ENCODE data around the gene ABHD10.
"Not testable (repeated sequence)": the region's sequence is repeated elsewhere in the genome, so short reads cannot be mapped to it uniquely, and the experiment has no call there.

ABHD10 gene

DNA sequence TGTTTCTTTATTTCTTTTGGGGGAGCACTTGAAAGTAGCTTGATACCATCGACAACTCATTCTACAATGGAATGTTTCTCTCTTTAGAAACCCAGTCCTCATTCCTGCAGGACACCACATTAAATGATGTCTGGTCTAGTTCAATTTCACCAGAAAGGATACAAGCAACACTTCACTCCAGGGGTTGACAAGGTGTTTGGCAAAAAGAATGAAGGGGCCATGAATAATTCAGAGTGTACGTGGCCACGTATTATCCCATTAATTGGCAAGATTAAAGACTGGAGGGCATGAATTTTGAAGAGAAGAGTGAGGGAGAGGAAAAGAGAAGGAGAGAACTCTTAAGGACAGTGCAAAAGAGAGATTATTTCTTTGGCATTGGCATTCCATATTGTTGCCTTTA, 56.4 kb downstream of the ABHD10 start:
- DNase-seq, result no peak

DNA sequence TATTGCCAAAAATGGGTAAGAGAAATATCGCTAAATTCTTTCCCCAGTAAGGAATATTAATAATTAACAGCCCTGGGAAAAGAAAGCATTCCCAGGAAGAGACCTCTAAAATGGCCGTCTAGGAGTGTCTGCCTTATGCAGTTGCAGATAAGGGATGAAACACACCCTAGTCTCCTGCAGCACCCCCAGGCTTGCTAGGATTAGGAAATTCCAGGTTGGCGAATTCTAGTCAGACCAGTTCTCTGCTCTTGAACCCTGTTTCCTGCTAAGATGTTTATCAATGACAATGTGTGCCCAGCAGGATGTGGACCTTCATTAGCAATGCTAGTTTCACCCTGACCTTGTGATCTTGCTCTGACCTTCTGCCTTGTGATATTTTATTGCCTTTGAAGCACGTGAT, 58.4 kb downstream of the ABHD10 start:
- DNase-seq, result not testable (repeated sequence)

DNA sequence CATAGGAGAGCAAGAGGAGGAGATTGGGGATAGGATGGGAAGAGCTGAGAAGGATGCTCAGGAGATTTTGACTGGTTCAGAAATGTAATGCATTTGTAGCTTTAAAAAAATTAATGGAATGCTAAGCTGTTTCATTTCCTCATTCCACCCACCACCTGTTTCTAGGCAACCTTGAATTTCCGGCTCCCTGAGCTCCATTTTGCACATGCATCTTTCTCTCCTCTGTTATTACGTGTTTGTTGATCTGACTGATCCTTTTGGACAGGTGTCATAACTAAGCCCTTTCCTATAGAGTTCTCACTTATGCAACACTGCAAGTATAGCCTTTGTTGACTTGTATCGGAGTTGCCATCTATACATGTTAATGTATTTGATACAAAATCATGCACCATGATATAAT, 60.0 kb downstream of the ABHD10 start:
- DNase-seq, result no peak

DNA sequence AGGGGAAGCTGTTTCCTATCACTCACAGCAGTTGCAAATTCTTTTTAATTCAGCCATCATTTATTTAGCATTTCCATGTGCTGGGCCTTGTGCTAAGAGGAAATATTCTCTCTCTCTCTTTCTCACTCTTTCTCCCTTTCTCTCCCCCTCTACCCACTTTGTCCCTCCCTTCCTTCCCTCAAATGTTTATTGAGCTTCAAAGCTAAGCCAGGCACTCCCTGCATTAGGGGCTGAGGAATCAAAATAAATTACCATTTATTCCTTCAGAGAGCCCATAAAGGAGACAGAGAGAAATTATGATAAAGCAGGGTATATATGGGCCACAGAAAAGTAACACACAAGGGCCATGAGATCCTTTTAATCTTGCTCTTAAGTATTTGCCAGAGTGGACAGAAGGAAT, 62.5 kb downstream of the ABHD10 start:
- no peak for DNase-seq

DNA sequence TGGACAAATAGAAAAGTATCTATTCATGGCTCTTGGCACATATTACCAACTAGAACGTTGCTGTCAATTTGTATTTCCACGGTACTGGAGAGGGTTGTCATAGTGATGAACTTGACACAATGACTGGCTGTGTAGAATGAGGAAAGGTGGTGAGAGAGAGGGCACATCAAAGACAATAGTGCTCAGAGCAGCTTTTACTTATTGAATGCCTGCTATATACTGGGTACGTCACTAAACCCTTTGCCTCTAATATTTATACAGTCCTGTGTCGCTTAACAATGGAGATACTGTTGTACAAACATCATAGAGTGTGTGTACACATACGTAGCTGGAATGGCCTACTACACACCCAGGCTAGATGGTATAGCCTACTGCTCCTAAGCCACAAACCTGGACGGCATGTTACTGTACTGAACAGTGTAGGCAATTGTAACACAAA, 64.0 kb downstream of the ABHD10 start:
- DNase-seq, result no peak

Data from stimulated activated CD4-positive, alpha-beta T cell treated with anti-CD3 and anti-CD28 coated beads, Interleukin-15, amount 100 ng/mL, for 24 hours (primary cell).